Gastrocnemius medialis (tissue), 4 donors: ENCODE data around the gene SRP68.

ENCODE experiments used
- CTCF ChIP-seq, 5 experiments: fragments of 450-650 bp in 3 of 5; fragments of 200-600 bp in 2 of 5; sonication (generic) in 2 of 5; IDR thresholded peaks in 4 of 5; conservative IDR thresholded peaks in 1 of 5; 1 replicate in 4 of 5; 2 replicates in 1 of 5; pipeline ENCODE4 v1.5.1; 2016 to 2019; ENCODE audit warnings: antibody characterized with exemption in 5 of 5, mild to moderate bottlenecking in 3 of 5, moderate library complexity in 3 of 5
- POLR2A ChIP-seq, 2 donors: fragments of 450-650 bp; IDR thresholded peaks; one replicate each; pipeline ENCODE4 v1.6.1; 2017; ENCODE audit warnings: antibody characterized with exemption in 2 of 2, mild to moderate bottlenecking in 2 of 2, moderate library complexity in 2 of 2

GRCh38 chr17:76120658-76121008 is 48.3 kb upstream of the SRP68 start:
- TF ChIP-seq CTCF (IDR thresholded peaks at IDR 0.05 in 4 of 5, conservative IDR thresholded peaks at IDR 0.05 in 1 of 5) (no peak), POLR2A (IDR thresholded peaks at IDR 0.05) (no peak)
